ENCODE results near the gene ZNF319.
"Not testable (repeated sequence)": the region's sequence is repeated elsewhere in the genome, so short reads cannot be mapped to it uniquely, and the experiment has no call there.

Gene ZNF319

DNA sequence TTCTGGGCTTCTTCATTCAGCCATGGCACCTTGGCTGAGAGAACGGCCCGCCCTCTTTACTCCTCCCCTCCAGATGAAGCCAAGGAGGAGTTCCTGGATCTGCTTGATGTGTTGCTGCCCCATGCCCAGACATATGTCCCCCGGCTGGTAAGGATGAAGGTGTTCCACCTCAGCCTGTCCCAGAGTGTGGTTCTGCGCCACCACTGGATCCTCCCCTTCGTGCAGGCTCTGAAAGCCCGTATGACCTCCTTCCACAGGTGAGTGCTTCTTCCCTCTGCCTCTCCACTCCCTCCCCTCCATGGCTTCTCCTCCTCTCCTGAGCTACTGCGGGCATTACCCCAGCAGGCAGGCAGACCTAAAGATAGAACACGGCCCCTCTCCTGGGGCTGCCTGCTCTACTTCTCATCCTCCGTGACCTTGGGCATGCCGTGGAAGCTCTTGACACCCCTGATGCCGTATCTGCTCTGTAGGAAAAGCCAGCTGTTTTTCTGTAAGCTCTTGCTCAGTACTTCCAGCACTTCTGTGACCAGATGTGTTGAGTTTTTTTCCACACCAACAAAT is 9.5 kb upstream of the ZNF319 start:
- H3K27ac ChIP-seq, result no peak overlapping the region
- no peak for TF ChIP-seq ZFX (IDR thresholded peaks at IDR 0.05)
- TF ChIP-seq, protein P1, sequence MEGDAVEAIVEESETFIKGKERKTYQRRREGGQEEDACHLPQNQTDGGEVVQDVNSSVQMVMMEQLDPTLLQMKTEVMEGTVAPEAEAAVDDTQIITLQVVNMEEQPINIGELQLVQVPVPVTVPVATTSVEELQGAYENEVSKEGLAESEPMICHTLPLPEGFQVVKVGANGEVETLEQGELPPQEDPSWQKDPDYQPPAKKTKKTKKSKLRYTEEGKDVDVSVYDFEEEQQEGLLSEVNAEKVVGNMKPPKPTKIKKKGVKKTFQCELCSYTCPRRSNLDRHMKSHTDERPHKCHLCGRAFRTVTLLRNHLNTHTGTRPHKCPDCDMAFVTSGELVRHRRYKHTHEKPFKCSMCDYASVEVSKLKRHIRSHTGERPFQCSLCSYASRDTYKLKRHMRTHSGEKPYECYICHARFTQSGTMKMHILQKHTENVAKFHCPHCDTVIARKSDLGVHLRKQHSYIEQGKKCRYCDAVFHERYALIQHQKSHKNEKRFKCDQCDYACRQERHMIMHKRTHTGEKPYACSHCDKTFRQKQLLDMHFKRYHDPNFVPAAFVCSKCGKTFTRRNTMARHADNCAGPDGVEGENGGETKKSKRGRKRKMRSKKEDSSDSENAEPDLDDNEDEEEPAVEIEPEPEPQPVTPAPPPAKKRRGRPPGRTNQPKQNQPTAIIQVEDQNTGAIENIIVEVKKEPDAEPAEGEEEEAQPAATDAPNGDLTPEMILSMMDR (conservative IDR thresholded peaks at IDR 0.05), result no peak

DNA sequence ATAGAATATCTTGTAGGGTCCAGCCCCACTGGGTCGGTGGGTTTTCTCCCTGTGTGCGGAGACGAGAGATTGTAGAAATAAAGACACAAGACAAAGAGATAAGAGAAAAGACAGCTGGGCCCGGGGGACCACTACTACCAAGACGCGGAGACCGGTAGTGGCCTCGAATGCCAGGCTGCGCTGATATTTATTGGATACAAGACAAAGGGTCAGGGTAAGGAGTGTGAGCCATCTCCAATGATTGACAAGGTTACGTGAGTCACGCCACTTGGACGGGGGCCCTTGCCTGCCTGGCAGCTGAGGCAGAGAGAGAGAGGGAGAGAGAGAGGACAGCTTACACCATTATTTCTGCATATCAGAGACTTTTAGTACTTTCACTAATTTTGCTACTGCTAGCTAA is 4.3 kb upstream of the ZNF319 start:
- not testable (repeated sequence) for H3K27ac ChIP-seq

DNA sequence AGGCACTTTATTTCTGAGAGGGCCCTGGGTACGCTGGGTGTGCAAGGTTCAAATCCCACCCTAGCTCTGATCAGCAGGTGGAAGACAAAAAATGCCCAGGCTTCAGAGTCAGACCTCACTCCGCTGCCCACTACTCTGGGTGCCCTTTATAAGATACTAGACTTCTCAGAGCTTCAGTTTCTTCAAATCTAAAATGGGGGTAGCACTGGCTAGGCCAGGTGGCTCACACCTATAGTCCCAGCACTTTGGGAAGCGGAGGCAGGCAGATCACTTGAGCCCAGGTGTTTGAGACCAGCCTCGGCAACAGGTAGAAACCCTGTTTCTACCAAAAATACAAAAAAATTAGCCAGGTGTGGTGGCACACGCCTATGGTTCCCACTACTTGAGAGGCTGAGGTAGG is 2.5 kb upstream of the ZNF319 start:
- TF ChIP-seq, protein P1 (conservative IDR thresholded peaks at IDR 0.05), result no peak
- TF ChIP-seq ZFX (IDR thresholded peaks at IDR 0.05), result no peak
- H3K27ac ChIP-seq, result no peak overlapping the region

DNA sequence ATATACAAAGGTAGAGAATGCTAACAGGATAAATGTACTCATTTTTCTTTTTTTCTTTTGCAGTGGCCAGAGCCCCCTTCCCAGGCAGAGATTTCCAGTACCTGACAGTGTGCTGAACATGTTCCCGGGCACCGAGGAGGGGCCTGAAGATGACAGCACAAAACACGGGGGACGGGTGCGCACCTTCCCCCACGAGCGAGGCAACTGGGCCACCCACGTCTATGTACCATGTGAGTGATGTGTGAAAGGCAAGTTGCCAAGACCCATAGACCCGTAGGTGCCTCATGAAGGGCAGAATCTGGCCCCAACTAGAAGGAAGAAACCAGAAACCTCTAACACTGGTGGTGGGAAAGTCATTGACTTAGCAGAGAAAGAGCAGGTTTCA is 1.9 kb upstream of the ZNF319 start:
- no peak overlapping the region for H3K27ac ChIP-seq
- TF ChIP-seq, protein P1 (conservative IDR thresholded peaks at IDR 0.05), result no peak
- no peak for TF ChIP-seq ZFX (IDR thresholded peaks at IDR 0.05)

DNA sequence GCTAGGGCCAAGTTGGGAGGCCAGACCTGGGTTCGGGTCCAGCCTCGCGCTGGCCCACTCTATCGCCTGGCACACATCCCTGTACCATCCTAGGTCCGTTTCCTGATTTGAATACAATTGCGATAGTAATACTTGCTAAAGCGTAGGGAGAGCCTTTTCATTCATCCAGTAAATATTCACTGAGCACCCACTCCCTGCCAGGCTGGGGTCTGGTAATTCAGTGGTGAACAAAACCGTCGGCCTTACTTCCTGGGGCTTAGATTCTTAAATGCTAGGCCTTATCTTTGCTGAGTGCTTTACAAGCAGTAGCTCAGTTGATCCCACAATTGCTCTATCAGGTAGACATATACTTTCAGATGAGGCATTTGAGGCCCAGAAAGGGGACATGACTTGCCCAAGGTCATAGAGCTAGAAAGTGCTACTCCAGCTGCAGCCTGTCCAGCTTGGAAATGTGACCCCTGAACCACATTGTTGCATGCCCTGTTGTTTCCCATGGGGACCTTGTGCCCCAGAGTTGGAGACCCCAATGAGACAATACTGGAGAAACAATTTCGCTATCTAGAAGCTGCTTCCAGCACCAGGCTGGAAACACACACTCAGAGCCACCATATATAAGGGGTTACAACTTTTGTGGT is 1.4 kb upstream of the ZNF319 start:
- TF ChIP-seq ZFX (IDR thresholded peaks at IDR 0.05), result no peak
- TF ChIP-seq, protein P1 (conservative IDR thresholded peaks at IDR 0.05), result no peak
- peak overlapping the region; percentile 89 for H3K27ac ChIP-seq

DNA sequence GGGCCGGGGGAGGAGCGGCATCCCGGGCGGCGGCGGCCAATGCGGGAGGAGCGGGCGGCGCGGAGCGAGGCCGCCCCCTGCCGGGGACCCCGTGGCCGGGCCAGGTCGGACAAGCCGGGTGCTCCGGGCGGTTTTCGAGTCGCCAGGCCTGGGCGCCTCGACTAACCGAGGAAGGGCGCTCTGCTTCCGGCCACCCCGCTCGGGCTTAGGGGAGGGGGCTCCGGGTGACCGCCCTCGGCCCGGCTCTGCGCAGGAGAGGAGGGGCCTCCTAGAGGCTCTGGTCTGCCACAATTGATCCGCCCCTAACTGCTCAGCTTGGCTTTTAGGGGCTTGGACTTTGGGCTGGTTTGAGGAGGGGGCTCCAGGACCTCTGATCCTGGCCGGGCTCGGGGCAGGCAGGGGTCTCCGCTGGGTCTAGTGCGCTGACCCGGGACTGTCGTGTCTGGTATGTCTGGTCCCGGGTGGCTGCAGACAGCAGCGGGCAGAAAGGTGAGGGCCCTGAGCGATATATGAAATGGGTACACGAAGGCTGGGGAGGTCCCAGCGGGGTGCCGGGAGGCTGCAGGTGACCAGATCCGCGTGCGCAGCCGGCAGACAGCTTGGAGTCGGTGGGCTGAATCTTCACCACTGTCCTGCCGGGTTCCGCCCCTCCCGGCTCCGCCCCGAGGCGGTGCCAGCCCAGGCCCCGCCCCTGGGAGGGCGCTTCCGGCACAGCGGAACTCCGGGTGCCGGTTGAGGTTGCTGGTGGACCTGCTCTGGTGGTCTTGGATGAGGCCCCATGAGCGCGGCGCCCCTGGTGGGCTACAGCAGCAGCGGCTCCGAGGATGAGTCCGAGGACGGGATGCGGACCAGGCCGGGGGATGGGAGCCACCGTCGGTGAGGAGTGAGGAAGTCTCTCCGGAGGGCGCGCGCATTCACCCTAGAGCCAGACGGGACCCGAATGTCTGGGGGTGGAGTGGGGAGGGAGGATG is 519 bp upstream of the ZNF319 start, which contains the start of gene USB1:
Gene USB1 (plus strand): TSS at position 702 of the 971 bp plus-strand sequence. CDS start 77 bp downstream, at position 779.
- H3K27ac ChIP-seq, result peak within 1 kb of the TSS; percentile 89
- TF ChIP-seq, protein P1 (conservative IDR thresholded peaks at IDR 0.05), result peak; percentile 88
- TF ChIP-seq ZFX (IDR thresholded peaks at IDR 0.05), result 0 out of 2 replicates have a peak, but pooled peaks have one; percentile 33

DNA sequence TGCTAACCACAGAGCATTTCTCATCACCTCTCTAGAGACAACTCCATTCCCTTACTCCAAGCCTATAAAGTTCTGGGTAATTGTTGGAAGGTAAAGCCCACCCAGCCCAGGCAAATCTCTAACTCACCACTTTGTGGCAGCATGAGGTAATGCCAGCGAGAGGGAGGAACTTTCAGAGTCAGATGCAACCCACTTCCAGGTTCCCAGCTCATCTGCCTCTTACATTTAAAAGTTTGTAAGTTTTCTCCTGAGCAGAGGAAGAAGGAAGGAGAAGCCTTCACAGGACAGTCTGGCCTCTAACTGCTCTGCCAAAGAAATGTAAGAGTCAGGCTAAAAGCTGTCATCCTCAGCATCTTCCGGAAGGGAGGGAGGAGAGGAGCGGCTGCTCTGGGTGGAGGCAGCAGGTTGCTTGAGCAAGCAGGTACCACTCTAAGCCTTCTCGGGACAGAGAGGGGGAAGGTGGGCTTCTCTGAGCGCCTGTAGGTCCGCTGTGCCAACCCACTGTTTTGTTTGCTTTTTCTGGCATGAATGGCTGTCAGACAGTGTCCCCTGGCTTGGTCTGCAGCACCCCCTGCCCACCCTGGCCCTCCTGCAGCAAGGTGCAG is 1.0 kb downstream of the ZNF319 start:
- TF ChIP-seq, protein P1 (conservative IDR thresholded peaks at IDR 0.05), result no peak
- TF ChIP-seq ZFX (IDR thresholded peaks at IDR 0.05), result no peak
- H3K27ac ChIP-seq, result peak overlapping the region; percentile 89
